SK-N-SH (cell line): Measurements from ENCODE around the gene FAM200A. TPM values are rescaled to one million over a fixed set of nuclear protein-coding genes. Genes with fewer than 3 reads are reported as not detected.

Experiments used
- CTCF ChIA-PET: fragments of 300-600, 350-600 bp; formaldehyde crosslinking; extraction: SDS; loops from one replicate; lab custom pipeline; 2021; lab: Yijun Ruan, JAX
- POLR2A ChIA-PET: fragments of 350-600 bp; sonication (Branson Sonifier 250); formaldehyde crosslinking; extraction: SDS; loops from one replicate; lab custom pipeline; 2020; ENCODE audit warnings: antibody characterized with exemption, inconsistent platforms; lab: Yijun Ruan, JAX
- DNase-seq: peaks from one replicate; pipeline ENCODE4 v3.0.0; 2012
- H2AFZ ChIP-seq: fragments of 200-600 bp; sonication (generic); 2 replicates; pipeline ENCODE4 v1.8.1; 2016; ENCODE audit warnings: antibody characterized with exemption, mild to moderate bottlenecking, low read depth
- H3F3A ChIP-seq: fragments of 200-600 bp; sonication (generic); replicated peaks from 2 replicates; pipeline ENCODE3; 2016; ENCODE audit warnings: antibody characterized with exemption, mild to moderate bottlenecking; ENCODE audit not compliant: insufficient read depth
- H3K27ac ChIP-seq, 2 experiments: fragments of 200-500 bp in 1 of 2; fragments of 200-600 bp in 1 of 2; sonication (Bioruptor generic) in 1 of 2; sonication (generic), shearing (Covaris generic) in 1 of 2; 2 replicates each; pipeline versions ENCODE4 v1.5.1 to v1.6.1; 2014 to 2016; ENCODE audit warnings: low read depth in 2 of 2, inconsistent platforms in 1 of 2, low read length in 1 of 2, mild to moderate bottlenecking in 1 of 2, mixed read lengths in 1 of 2
- H3K27me3 ChIP-seq: fragments of 200-600 bp; sonication (generic), shearing (Covaris generic); 2 replicates; pipeline ENCODE4 v1.6.1; 2016; ENCODE audit warnings: mixed run types; ENCODE audit not compliant: insufficient read depth
- H3K36me3 ChIP-seq, 2 experiments: fragments of 200-500 bp in 1 of 2; fragments of 200-600 bp in 1 of 2; sonication (Bioruptor generic) in 1 of 2; sonication (generic) in 1 of 2; replicated peaks in 1 of 2; 2 replicates each; pipeline versions ENCODE3 to v1.5.1; 2014 to 2016; ENCODE audit warnings: low read length in 1 of 2, mild to moderate bottlenecking in 1 of 2; ENCODE audit not compliant: insufficient read depth in 2 of 2, control insufficient read depth in 1 of 2
- H3K4me1 ChIP-seq, 2 experiments: fragments of 200-500 bp in 1 of 2; fragments of 200-600 bp in 1 of 2; sonication (Bioruptor generic) in 1 of 2; sonication (generic), shearing (Covaris generic) in 1 of 2; 2 replicates each; pipeline versions ENCODE4 v1.5.1 to v1.6.1; 2014 to 2016; ENCODE audit warnings: low read depth in 1 of 2, low read length in 1 of 2, mixed run types in 1 of 2; ENCODE audit not compliant: insufficient read depth in 2 of 2, control insufficient read depth in 1 of 2
- H3K4me2 ChIP-seq: fragments of 200-600 bp; sonication (generic), shearing (Covaris generic); 2 replicates; pipeline ENCODE4 v1.6.1; 2017; ENCODE audit warnings: mixed run types
- H3K4me3 ChIP-seq, 2 experiments: fragments of 200-500 bp in 1 of 2; fragments of 200-600 bp in 1 of 2; sonication (Bioruptor generic) in 1 of 2; sonication (generic), shearing (Covaris generic) in 1 of 2; 2 replicates each; pipeline versions ENCODE4 v1.5.1 to v1.8.1; 2014 to 2016; ENCODE audit warnings: low read depth in 2 of 2, inconsistent platforms in 1 of 2, low read length in 1 of 2, mild to moderate bottlenecking in 1 of 2, mixed read lengths in 1 of 2, moderate library complexity in 1 of 2
- H3K79me2 ChIP-seq: fragments of 200-600 bp; sonication (generic); 2 replicates; pipeline ENCODE4 v1.8.1; 2017; ENCODE audit warnings: mild to moderate bottlenecking; ENCODE audit not compliant: insufficient read depth
- H3K9ac ChIP-seq: fragments of 200-600 bp; sonication (generic); 2 replicates; pipeline ENCODE4 v1.6.1; 2017; ENCODE audit warnings: mixed run types
- H3K9me2 ChIP-seq: fragments of 200-600 bp; sonication (generic); 2 replicates; pipeline ENCODE4 v1.6.1; 2017; ENCODE audit warnings: mixed run types
- H3K9me3 ChIP-seq: fragments of 200-600 bp; sonication (generic); 2 replicates; pipeline ENCODE4 v1.6.1; 2017; ENCODE audit warnings: mixed run types, mild to moderate bottlenecking, moderate library complexity
- H4K20me1 ChIP-seq: fragments of 200-600 bp; sonication (generic); 2 replicates; pipeline ENCODE4 v1.6.1; 2017; ENCODE audit warnings: mild to moderate bottlenecking, mixed run types; ENCODE audit not compliant: insufficient read depth
- CHD2 ChIP-seq: fragments of 150-350 bp; IDR thresholded peaks from 2 replicates; pipeline ENCODE4 v1.6.1; 2018; ENCODE audit warnings: low read length; ENCODE audit not compliant: partially characterized antibody
- ELF1 ChIP-seq: IDR thresholded peaks from 2 replicates; pipeline ENCODE4 v1.4.0; 2012
- EP300 ChIP-seq, 2 experiments: IDR thresholded peaks; 2 replicates each; pipeline versions ENCODE4 v1.4.0 to v1.6.1; 2012; ENCODE audit warnings: borderline replicate concordance in 1 of 2, low read depth in 1 of 2, low read length in 1 of 2
- FOXJ3 ChIP-seq: sonication (generic); formaldehyde crosslinking; IDR thresholded peaks from 2 replicates; pipeline ENCODE4 v1.5.1; 2020; ENCODE audit warnings: mild to moderate bottlenecking, missing genetic modification reagents
- FOXM1 ChIP-seq: IDR thresholded peaks from 2 replicates; pipeline ENCODE4 v1.4.0; 2012; ENCODE audit warnings: low read depth, mild to moderate bottlenecking
- GABPA ChIP-seq: IDR thresholded peaks from 2 replicates; pipeline ENCODE4 v1.4.0; 2012; ENCODE audit warnings: low read depth, mild to moderate bottlenecking
- GATA2 ChIP-seq: sonication (generic); formaldehyde crosslinking; IDR thresholded peaks from 2 replicates; pipeline ENCODE4 v1.5.0; 2020; ENCODE audit warnings: mild to moderate bottlenecking, missing genetic modification reagents
- MXI1 ChIP-seq: IDR thresholded peaks from 2 replicates; pipeline ENCODE4 v1.6.1; 2012; ENCODE audit warnings: mild to moderate bottlenecking, low read depth, low read length, improper control_type of control experiment
- NFIC ChIP-seq: IDR thresholded peaks from 2 replicates; pipeline ENCODE4 v1.4.0; 2012; ENCODE audit warnings: borderline replicate concordance
- NRF1 ChIP-seq: IDR thresholded peaks from 2 replicates; pipeline ENCODE4 v1.6.1; 2012; ENCODE audit warnings: low read depth, mild to moderate bottlenecking, low read length
- POLR2AphosphoS5 ChIP-seq: IDR thresholded peaks from 2 replicates; pipeline ENCODE4 v1.6.1; 2012; ENCODE audit warnings: low read depth, low read length
- RCOR1 ChIP-seq: fragments of 150-350 bp; IDR thresholded peaks from 2 replicates; pipeline ENCODE4 v1.6.1; 2017; ENCODE audit warnings: antibody characterized with exemption, low read length
- RFX5 ChIP-seq: IDR thresholded peaks from 2 replicates; pipeline ENCODE4 v1.6.1; 2012; ENCODE audit warnings: mild to moderate bottlenecking, improper control_type of control experiment, low read length
- RXRA ChIP-seq: IDR thresholded peaks from 2 replicates; pipeline ENCODE4 v1.4.0; 2012; ENCODE audit warnings: low read depth, mild to moderate bottlenecking, borderline replicate concordance
- SMC3 ChIP-seq: IDR thresholded peaks from 2 replicates; pipeline ENCODE4 v1.6.1; 2012; ENCODE audit warnings: low read depth, low read length, improper control_type of control experiment
- TAF1 ChIP-seq: IDR thresholded peaks from 2 replicates; pipeline ENCODE4 v1.6.1; 2012; ENCODE audit warnings: low read depth, mild to moderate bottlenecking, low read length, moderate library complexity, borderline replicate concordance
- TEAD4 ChIP-seq: IDR thresholded peaks from 2 replicates; pipeline ENCODE4 v1.4.0; 2012; ENCODE audit warnings: mild to moderate bottlenecking, borderline replicate concordance; ENCODE audit not compliant: insufficient read depth
- WGBS: methylation state at CpG from one replicate; pipeline ENCODE4 v1.1.6; 2017; ENCODE audit warnings: low lambda C conversion rate; 5-methylcytosine and 5-hydroxymethylcytosine counted together
- polyA plus RNA-seq, 3 experiments: library from polyadenylated mRNA; depleted of rRNA; stranded (reverse); fragments of >200 nt; gene quantifications; 2 replicates each; pipeline ENCODE4 v1.2.3, GENCODE V29; 2012
- TF ChIP-seq, protein P1 (sequence below): IDR thresholded peaks from 2 replicates; pipeline ENCODE4 v1.4.0; 2012; ENCODE audit warnings: low read depth, borderline replicate concordance
- TF ChIP-seq, protein P2 (sequence below): IDR thresholded peaks from 2 replicates; pipeline ENCODE4; 2012
- TF ChIP-seq, protein P3 (sequence below): fragments of 150-350 bp; IDR thresholded peaks from 2 replicates; pipeline ENCODE4 v1.6.1; 2016; ENCODE audit warnings: mild to moderate bottlenecking, low read depth, low read length
- TF ChIP-seq, protein P4 (sequence below): IDR thresholded peaks from 2 replicates; pipeline ENCODE4 v1.6.1; 2012; ENCODE audit warnings: mild to moderate bottlenecking, low read depth, low read length, moderate library complexity
- TF ChIP-seq, protein P5 (sequence below): IDR thresholded peaks from 2 replicates; pipeline ENCODE4 v1.4.0; 2012; ENCODE audit warnings: low read depth, borderline replicate concordance

Gene FAM200A
- 6.2 and 8.2 TPM in 2 replicates for polyA plus RNA-seq (2012; rRNA removed)
- polyA plus RNA-seq (2012; cell fraction: cytosol; rRNA removed), result 9.7 and 11.1 TPM in 2 replicates
- 3.3 and 4.6 TPM in 2 replicates for polyA plus RNA-seq (2012; cell fraction: nucleus; rRNA removed)

DNA sequence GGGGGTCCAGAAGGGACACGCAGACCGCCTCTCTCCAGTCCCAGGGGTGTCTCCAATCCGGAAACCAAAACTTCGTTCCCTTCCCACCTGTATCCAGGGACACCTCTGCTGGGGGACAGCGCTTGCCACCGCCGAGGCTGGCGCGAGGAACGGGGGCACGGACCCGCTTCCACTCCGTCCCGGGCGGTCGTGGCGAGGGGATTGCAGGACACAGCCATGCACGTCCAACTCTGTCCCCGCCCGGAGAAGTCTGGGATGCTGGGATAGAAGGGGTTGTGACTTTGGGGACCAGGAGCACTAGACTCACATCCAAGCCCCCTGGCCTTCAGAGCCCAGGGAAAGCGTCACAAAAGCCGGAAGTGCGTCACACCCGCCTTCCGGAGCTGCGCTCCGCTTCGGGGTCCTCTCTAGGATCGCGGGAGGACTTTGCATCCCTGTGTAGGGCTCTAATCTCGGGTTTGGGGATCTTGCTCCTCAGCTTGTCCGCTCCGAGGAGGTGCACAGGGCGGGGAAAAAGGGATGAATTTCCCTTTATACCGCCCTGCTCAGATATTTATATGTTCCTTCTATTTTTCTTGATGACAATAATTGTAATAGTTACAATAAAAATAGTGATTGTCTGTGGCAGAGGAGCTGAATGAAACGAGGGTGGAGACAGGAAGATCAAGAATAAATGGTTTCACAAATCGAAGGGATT lies at the start of gene FAM200A:
Gene FAM200A, minus strand, starts transcription at position 348 of the 697 bp plus-strand sequence. CDS start 3,707 bp downstream, outside the sequence.
- Histone ChIP-seq H3F3A (peaks cover 8% of the 10 kb centered on the region), H3K27ac (peak within 1 kb of the TSS; percentile 79 to 88), H3K27me3 (no peaks in the 10 kb centered on the region), H3K4me2 (peak within 1 kb of the TSS; percentile 88), H3K79me2 (peaks cover 56% of the 10 kb centered on the region), H3K4me1 (peaks cover 4 to 15% of the 10 kb centered on the region in 2 experiments; a peak in 2 of 4 replicates), H3K4me3 (peak within 1 kb of the TSS; percentile 95 to 96), H3K36me3 (peaks cover 42 to 48% of the 10 kb centered on the region in 2 experiments), H2AFZ (peak within 1 kb of the TSS; percentile 95), H3K9me3 (no peaks in the 10 kb centered on the region), H3K9ac (peak within 1 kb of the TSS; percentile 93), H4K20me1 (no peaks in the 10 kb centered on the region), H3K9me2 (no peaks in the 10 kb centered on the region)
- ChIA-PET POLR2A (interaction anchor here (0.6 to 1.2 kb wide), 7 partner anchors 29 to 366 kb away, joined by 3 to 13 read pairs (median 6); partner anchors contain the start of genes PDAP1, ZKSCAN5, ZNF394 and ZSCAN25), CTCF (interaction anchor here (0.9 kb wide), 1 partner anchor 14 kb away, joined by 4 read pairs; no protein-coding TSS in a partner anchor)
- WGBS, result 3% methylated on average over 28 of the region's 37 CpGs
- DNase-seq, result peak; percentile 98
- TF ChIP-seq MXI1, result peak; percentile 81
- TF ChIP-seq, protein P1, sequence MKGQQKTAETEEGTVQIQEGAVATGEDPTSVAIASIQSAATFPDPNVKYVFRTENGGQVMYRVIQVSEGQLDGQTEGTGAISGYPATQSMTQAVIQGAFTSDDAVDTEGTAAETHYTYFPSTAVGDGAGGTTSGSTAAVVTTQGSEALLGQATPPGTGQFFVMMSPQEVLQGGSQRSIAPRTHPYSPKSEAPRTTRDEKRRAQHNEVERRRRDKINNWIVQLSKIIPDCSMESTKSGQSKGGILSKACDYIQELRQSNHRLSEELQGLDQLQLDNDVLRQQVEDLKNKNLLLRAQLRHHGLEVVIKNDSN, result 0 out of 2 replicates have a peak, but pooled peaks have one; percentile 38
- TF ChIP-seq, protein P2, sequence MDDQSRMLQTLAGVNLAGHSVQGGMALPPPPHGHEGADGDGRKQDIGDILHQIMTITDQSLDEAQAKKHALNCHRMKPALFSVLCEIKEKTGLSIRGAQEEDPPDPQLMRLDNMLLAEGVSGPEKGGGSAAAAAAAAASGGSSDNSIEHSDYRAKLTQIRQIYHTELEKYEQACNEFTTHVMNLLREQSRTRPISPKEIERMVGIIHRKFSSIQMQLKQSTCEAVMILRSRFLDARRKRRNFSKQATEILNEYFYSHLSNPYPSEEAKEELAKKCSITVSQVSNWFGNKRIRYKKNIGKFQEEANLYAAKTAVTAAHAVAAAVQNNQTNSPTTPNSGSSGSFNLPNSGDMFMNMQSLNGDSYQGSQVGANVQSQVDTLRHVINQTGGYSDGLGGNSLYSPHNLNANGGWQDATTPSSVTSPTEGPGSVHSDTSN, result peak; percentile 39; the same call in 1 of the 2 replicates
- peak; percentile 98 for TF ChIP-seq GABPA
- TF ChIP-seq SMC3, result no peak
- TF ChIP-seq, protein P3, sequence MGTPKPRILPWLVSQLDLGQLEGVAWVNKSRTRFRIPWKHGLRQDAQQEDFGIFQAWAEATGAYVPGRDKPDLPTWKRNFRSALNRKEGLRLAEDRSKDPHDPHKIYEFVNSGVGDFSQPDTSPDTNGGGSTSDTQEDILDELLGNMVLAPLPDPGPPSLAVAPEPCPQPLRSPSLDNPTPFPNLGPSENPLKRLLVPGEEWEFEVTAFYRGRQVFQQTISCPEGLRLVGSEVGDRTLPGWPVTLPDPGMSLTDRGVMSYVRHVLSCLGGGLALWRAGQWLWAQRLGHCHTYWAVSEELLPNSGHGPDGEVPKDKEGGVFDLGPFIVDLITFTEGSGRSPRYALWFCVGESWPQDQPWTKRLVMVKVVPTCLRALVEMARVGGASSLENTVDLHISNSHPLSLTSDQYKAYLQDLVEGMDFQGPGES, result no peak
- peak; percentile 99 for TF ChIP-seq POLR2AphosphoS5
- no peak; the same call in 1 of the 2 replicates for TF ChIP-seq RCOR1
- TF ChIP-seq TEAD4, result no peak
- TF ChIP-seq, protein P4, sequence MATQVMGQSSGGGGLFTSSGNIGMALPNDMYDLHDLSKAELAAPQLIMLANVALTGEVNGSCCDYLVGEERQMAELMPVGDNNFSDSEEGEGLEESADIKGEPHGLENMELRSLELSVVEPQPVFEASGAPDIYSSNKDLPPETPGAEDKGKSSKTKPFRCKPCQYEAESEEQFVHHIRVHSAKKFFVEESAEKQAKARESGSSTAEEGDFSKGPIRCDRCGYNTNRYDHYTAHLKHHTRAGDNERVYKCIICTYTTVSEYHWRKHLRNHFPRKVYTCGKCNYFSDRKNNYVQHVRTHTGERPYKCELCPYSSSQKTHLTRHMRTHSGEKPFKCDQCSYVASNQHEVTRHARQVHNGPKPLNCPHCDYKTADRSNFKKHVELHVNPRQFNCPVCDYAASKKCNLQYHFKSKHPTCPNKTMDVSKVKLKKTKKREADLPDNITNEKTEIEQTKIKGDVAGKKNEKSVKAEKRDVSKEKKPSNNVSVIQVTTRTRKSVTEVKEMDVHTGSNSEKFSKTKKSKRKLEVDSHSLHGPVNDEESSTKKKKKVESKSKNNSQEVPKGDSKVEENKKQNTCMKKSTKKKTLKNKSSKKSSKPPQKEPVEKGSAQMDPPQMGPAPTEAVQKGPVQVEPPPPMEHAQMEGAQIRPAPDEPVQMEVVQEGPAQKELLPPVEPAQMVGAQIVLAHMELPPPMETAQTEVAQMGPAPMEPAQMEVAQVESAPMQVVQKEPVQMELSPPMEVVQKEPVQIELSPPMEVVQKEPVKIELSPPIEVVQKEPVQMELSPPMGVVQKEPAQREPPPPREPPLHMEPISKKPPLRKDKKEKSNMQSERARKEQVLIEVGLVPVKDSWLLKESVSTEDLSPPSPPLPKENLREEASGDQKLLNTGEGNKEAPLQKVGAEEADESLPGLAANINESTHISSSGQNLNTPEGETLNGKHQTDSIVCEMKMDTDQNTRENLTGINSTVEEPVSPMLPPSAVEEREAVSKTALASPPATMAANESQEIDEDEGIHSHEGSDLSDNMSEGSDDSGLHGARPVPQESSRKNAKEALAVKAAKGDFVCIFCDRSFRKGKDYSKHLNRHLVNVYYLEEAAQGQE, result peak; percentile 66
- 0 out of 2 replicates have a peak, but pooled peaks have one; percentile 22 for TF ChIP-seq FOXJ3 (CRISPR knock-in tag)
- TF ChIP-seq, protein P5, sequence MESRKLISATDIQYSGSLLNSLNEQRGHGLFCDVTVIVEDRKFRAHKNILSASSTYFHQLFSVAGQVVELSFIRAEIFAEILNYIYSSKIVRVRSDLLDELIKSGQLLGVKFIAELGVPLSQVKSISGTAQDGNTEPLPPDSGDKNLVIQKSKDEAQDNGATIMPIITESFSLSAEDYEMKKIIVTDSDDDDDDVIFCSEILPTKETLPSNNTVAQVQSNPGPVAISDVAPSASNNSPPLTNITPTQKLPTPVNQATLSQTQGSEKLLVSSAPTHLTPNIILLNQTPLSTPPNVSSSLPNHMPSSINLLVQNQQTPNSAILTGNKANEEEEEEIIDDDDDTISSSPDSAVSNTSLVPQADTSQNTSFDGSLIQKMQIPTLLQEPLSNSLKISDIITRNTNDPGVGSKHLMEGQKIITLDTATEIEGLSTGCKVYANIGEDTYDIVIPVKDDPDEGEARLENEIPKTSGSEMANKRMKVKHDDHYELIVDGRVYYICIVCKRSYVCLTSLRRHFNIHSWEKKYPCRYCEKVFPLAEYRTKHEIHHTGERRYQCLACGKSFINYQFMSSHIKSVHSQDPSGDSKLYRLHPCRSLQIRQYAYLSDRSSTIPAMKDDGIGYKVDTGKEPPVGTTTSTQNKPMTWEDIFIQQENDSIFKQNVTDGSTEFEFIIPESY, result peak; percentile 72; the same call in 1 of the 2 replicates
- TF ChIP-seq NRF1, result peak; percentile 61; the same call in 1 of the 2 replicates
- TF ChIP-seq RFX5, result no peak; the same call in 1 of the 2 replicates
- TF ChIP-seq TAF1, result peak; percentile 93
- no peak for TF ChIP-seq NFIC
- no peak for TF ChIP-seq FOXM1
- peak; percentile 94 for TF ChIP-seq ELF1
- no peak for TF ChIP-seq RXRA
- TF ChIP-seq EP300 (IDR thresholded peaks at IDR 0.05; ENCODE audit: borderline replicate concordance in 1 of 2, low read depth in 1 of 2, low read length in 1 of 2), result peak; percentile 9 to 53; a peak in 2 of 4 replicates
- no peak for TF ChIP-seq GATA2 (CRISPR knock-in tag)
- TF ChIP-seq CHD2, result peak; percentile 91
